Endothelial cell of umbilical vein (primary cell): Measurements from ENCODE around the gene HAPLN2. TPM values are rescaled to one million over a fixed set of nuclear protein-coding genes. Genes with fewer than 3 reads are reported as not detected.

ENCODE experiments used
- BruUV-seq: library from RNA; stranded (reverse); fragments of 400-500 nt; replicated peaks from 2 replicates; lab custom pipeline; 2021; lab: Mats Ljungman, UMichigan
- CTCF ChIA-PET: fragments of 300-600, 350-600 bp; sonication (Branson Sonifier 250); formaldehyde crosslinking; loops from one replicate; lab custom pipeline; 2021; ENCODE audit warnings: antibody characterized with exemption, inconsistent platforms; lab: Charles Lee
- POLR2A ChIA-PET: fragments of 300-600, 350-600 bp; sonication (Branson Sonifier 250); formaldehyde crosslinking; loops from one replicate; lab custom pipeline; 2021; ENCODE audit warnings: antibody characterized with exemption, inconsistent platforms; lab: Charles Lee
- DNase-seq: peaks from one replicate; pipeline ENCODE4 v3.0.0-alpha.2; 2011; ENCODE audit warnings: low read depth, low spot score
- FAIRE-seq: peaks from 2 replicates; lab custom pipeline; 2011; peaks lifted over from hg19 to GRCh38; lab: Jason Lieb, UNC
- H2AFZ ChIP-seq: 2 replicates; pipeline ENCODE4 v1.6.0; 2012; ENCODE audit warnings: low read depth, low read length, control low read depth, inconsistent platforms
- H3K27ac ChIP-seq: 2 replicates; pipeline ENCODE4 v1.5.1; 2011; ENCODE audit warnings: low read depth, mild to moderate bottlenecking, control low read depth, low read length, moderate library complexity; ENCODE audit not compliant: insufficient read depth
- H3K27me3 ChIP-seq, 2 experiments: 2 replicates each; pipeline versions ENCODE4 v1.6.0 to v1.6.1; 2011; ENCODE audit warnings: low read length in 2 of 2, mixed read lengths in 1 of 2; ENCODE audit not compliant: control insufficient read depth in 2 of 2, insufficient read depth in 2 of 2
- H3K36me3 ChIP-seq, 2 experiments: 2 replicates in 1 of 2; 3 replicates in 1 of 2; pipeline ENCODE4 v1.5.1; 2011; ENCODE audit warnings: low read length in 2 of 2, mild to moderate bottlenecking in 1 of 2, moderate library complexity in 1 of 2; ENCODE audit not compliant: control insufficient read depth in 2 of 2, insufficient read depth in 2 of 2; ENCODE audit errors: extremely low read depth in 1 of 2
- H3K4me1 ChIP-seq: 3 replicates; pipeline ENCODE4 v1.5.1; 2011; ENCODE audit warnings: mild to moderate bottlenecking, low read length; ENCODE audit not compliant: control insufficient read depth, insufficient read depth; ENCODE audit errors: extremely low read depth
- H3K4me2 ChIP-seq: 2 replicates; pipeline ENCODE4 v1.6.1; 2011; ENCODE audit warnings: low read length, control low read depth, mixed read lengths; ENCODE audit not compliant: insufficient read depth
- H3K4me3 ChIP-seq, 3 experiments: fragments of 200-600 bp in 1 of 3; sonication (generic), shearing (Covaris generic) in 1 of 3; replicated peaks in 1 of 3; 2 replicates each; pipeline ENCODE4 v1.5.1; 2011 to 2016; ENCODE audit warnings: control low read depth in 3 of 3, low read length in 3 of 3, mild to moderate bottlenecking in 2 of 3, inconsistent platforms in 1 of 3, low read depth in 1 of 3, moderate library complexity in 1 of 3; ENCODE audit not compliant: insufficient read depth in 1 of 3
- H3K79me2 ChIP-seq: 2 replicates; pipeline ENCODE4 v1.6.0; 2012; ENCODE audit warnings: low read length, inconsistent platforms; ENCODE audit not compliant: control insufficient read depth, insufficient read depth
- H3K9ac ChIP-seq: replicated peaks from 2 replicates; pipeline ENCODE3; 2011; ENCODE audit warnings: low read length, control low read depth; ENCODE audit not compliant: insufficient read depth; ENCODE audit errors: extremely low read depth
- H3K9me1 ChIP-seq: replicated peaks from 3 replicates; pipeline ENCODE4 v1.6.0; 2011; ENCODE audit warnings: mild to moderate bottlenecking, low read length; ENCODE audit not compliant: control insufficient read depth, insufficient read depth; ENCODE audit errors: extremely low read depth
- H3K9me3 ChIP-seq: replicated peaks from 2 replicates; pipeline ENCODE4 v1.5.1; 2012; ENCODE audit warnings: low read length, inconsistent platforms; ENCODE audit not compliant: control insufficient read depth, insufficient read depth
- H4K20me1 ChIP-seq: replicated peaks from 2 replicates; pipeline ENCODE3; 2011; ENCODE audit warnings: mild to moderate bottlenecking, low read length; ENCODE audit not compliant: control insufficient read depth, insufficient read depth; ENCODE audit errors: extremely low read depth
- EZH2 ChIP-seq: IDR thresholded peaks from 2 replicates; pipeline ENCODE4 v1.6.1; 2012; ENCODE audit warnings: borderline replicate concordance, low read depth, mild to moderate bottlenecking, moderate library complexity, low read length, inconsistent platforms; ENCODE audit not compliant: severe bottlenecking
- FOS ChIP-seq: IDR thresholded peaks from 2 replicates; pipeline ENCODE4 v1.6.1; 2011; ENCODE audit warnings: mild to moderate bottlenecking, low read length, moderate library complexity, borderline replicate concordance; ENCODE audit not compliant: insufficient read depth
- GATA2 ChIP-seq: IDR thresholded peaks from 2 replicates; pipeline ENCODE4 v1.7.0; 2011; ENCODE audit warnings: low read depth, mild to moderate bottlenecking, moderate library complexity, mixed read lengths, low read length; ENCODE audit not compliant: insufficient read length, insufficient read depth
- JUN ChIP-seq: IDR thresholded peaks from 2 replicates; pipeline ENCODE4 v1.6.1; 2011; ENCODE audit warnings: borderline replicate concordance, low read depth; ENCODE audit not compliant: insufficient read length, insufficient read depth
- MAX ChIP-seq: IDR thresholded peaks from 2 replicates; pipeline ENCODE4 v1.6.1; 2011; ENCODE audit not compliant: insufficient read depth, insufficient read length
- MYC ChIP-seq: IDR thresholded peaks from one replicate; pipeline ENCODE4 v1.6.1; 2011; ENCODE audit warnings: mild to moderate bottlenecking, low read depth, low read length
- POLR2A ChIP-seq: IDR thresholded peaks from 2 replicates; pipeline ENCODE4 v1.6.1; 2012; ENCODE audit warnings: low read depth, mild to moderate bottlenecking, control low read depth, low read length
- POLR2AphosphoS5 ChIP-seq: IDR thresholded peaks from 2 replicates; pipeline ENCODE4 v1.6.1; 2012; ENCODE audit warnings: low read depth, mild to moderate bottlenecking, control low read depth, low read length, moderate library complexity; ENCODE audit not compliant: insufficient read depth
- dilution Hi-C: fragments of 300-500 bp; cut with MboI; formaldehyde crosslinking; loops from one replicate; pipeline ENCODE4 v1.15.0; 2019; ENCODE audit warnings: low sequenced_read_pairs; ENCODE audit not compliant: extremely low pct_ligation_motif_present
- intact Hi-C: fragments of 100-400 bp; cut with micrococcal nuclease; formaldehyde crosslinking; loops from one replicate; pipeline ENCODE4 v1.10.0; 2022
- polyA plus RNA-seq, 4 experiments: library from polyadenylated mRNA; depleted of rRNA in 3 of 4; stranded (reverse) in 3 of 4; unstranded in 1 of 4; fragments of >200 nt; gene quantifications; 2 replicates each; pipeline versions ENCODE4 v1.2.1 to v1.2.3, GENCODE V29; 2011 to 2012; ENCODE audit warnings: missing spikeins in 1 of 4
- total RNA-seq: library from RNA; stranded (reverse); gene quantifications from 2 replicates; pipeline ENCODE4 v1.2.3, GENCODE V29; 2021
- TF ChIP-seq, protein P1 (sequence below), 2 donors: IDR thresholded peaks; 1 replicate in 1 of 2; 2 replicates in 1 of 2; pipeline ENCODE4 v1.5.1; 2011; ENCODE audit warnings: low read length in 2 of 2, mild to moderate bottlenecking in 2 of 2, moderate library complexity in 2 of 2, control low read depth in 1 of 2, inconsistent platforms in 1 of 2, low read depth in 1 of 2; ENCODE audit not compliant: insufficient read depth in 1 of 2; ENCODE audit errors: extremely low read depth in 1 of 2

HAPLN2 gene
- total and polyA plus RNA-seq, 2 donors (not counting 3 experiments of a cell fraction or from before 2014, with no cell fraction given) = not detected

GRCh38 chr1:156589546-156589945 lies 29.7 kb upstream of the HAPLN2 start:
- Histone ChIP-seq H3K9me3 (no peaks in the 10 kb centered on the region), H3K4me1 (peaks cover 17% of the 10 kb centered on the region), H3K4me3 (no peak overlapping the region), H3K4me2 (no peak overlapping the region), H4K20me1 (no peaks in the 10 kb centered on the region), H3K9ac (no peak overlapping the region), H3K79me2 (peaks cover 5% of the 10 kb centered on the region), H3K9me1 (no peaks in the 10 kb centered on the region), H2AFZ (no peak overlapping the region), H3K27me3 (no peaks in the 10 kb centered on the region), H3K36me3 (peaks cover 0 to 7% of the 10 kb centered on the region in 2 experiments), H3K27ac (no peak overlapping the region)
- FAIRE-seq (peak; percentile 66), DNase-seq (peak; percentile 85)
- TF ChIP-seq POLR2AphosphoS5 = no peak
- TF ChIP-seq, protein P1, sequence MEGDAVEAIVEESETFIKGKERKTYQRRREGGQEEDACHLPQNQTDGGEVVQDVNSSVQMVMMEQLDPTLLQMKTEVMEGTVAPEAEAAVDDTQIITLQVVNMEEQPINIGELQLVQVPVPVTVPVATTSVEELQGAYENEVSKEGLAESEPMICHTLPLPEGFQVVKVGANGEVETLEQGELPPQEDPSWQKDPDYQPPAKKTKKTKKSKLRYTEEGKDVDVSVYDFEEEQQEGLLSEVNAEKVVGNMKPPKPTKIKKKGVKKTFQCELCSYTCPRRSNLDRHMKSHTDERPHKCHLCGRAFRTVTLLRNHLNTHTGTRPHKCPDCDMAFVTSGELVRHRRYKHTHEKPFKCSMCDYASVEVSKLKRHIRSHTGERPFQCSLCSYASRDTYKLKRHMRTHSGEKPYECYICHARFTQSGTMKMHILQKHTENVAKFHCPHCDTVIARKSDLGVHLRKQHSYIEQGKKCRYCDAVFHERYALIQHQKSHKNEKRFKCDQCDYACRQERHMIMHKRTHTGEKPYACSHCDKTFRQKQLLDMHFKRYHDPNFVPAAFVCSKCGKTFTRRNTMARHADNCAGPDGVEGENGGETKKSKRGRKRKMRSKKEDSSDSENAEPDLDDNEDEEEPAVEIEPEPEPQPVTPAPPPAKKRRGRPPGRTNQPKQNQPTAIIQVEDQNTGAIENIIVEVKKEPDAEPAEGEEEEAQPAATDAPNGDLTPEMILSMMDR (IDR thresholded peaks at IDR 0.05; ENCODE audit: extremely low read depth in 1 of 2, insufficient read depth in 1 of 2, low read depth in 1 of 2, low read length in 2 of 2) = no peak
- no peak for TF ChIP-seq JUN
- no peak for TF ChIP-seq MYC
- TF ChIP-seq FOS = no peak
- no peak for TF ChIP-seq GATA2
- TF ChIP-seq EZH2 = no peak
- no peak for TF ChIP-seq MAX
- TF ChIP-seq POLR2A = no peak
- intact Hi-C loops (no loop called here), dilution Hi-C loops (no loop called here)
- no TSS peak for BruUV-seq
- CTCF ChIA-PET = interaction anchor here (0.7 to 9.3 kb wide), 5 partner anchors 11 to 204 kb away, joined by 3 to 104 read pairs (median 8); no protein-coding TSS in a partner anchor
- POLR2A ChIA-PET = interaction anchor here (0.6 to 1.0 kb wide), 2 partner anchors 10 to 133 kb away, joined by 4 to 5 read pairs; partner anchors contain the start of gene TTC24
